SK-N-SH treated with all-trans-retinoic acid at 6 μM for 48 hours (cell line): ENCODE data around the gene MSLN.

Experiments used
- ATAC-seq: fragments of 200-7000 bp; cut with Tn5 transposase; 3 replicates; pipeline ENCODE4 v1.9.1; 2020; ENCODE audit warnings: mild to moderate bottlenecking, moderate library complexity
- ARNTL ChIP-seq: fragments of 450-650 bp; formaldehyde crosslinking; IDR thresholded peaks from 2 replicates; pipeline ENCODE4 v1.5.0; 2020; ENCODE audit warnings: low read depth, mild to moderate bottlenecking, moderate library complexity, borderline replicate concordance
- BACH2 ChIP-seq: fragments of 250-450 bp; sonication (Bioruptor Pico); IDR thresholded peaks from 2 replicates; pipeline ENCODE4 v1.9.0; 2021; ENCODE audit warnings: mild to moderate bottlenecking, borderline replicate concordance
- CSDC2 ChIP-seq: fragments of 250-450 bp; sonication (Bioruptor Pico); IDR thresholded peaks from 2 replicates; pipeline ENCODE4 v1.5.0; 2020; ENCODE audit warnings: mild to moderate bottlenecking, moderate library complexity
- GLIS3 ChIP-seq: fragments of 250-450 bp; sonication (Bioruptor Pico); IDR thresholded peaks from 2 replicates; pipeline ENCODE4 v1.5.0; 2020; ENCODE audit warnings: mild to moderate bottlenecking, moderate library complexity
- OSR1 ChIP-seq: fragments of 250-450 bp; sonication (Bioruptor Pico); IDR thresholded peaks from 2 replicates; pipeline ENCODE4 v1.8.0; 2022; ENCODE audit warnings: moderate library complexity, mild to moderate bottlenecking, inconsistent platforms
- PPARA ChIP-seq: fragments of 250-450 bp; sonication (Bioruptor Pico); IDR thresholded peaks from 2 replicates; pipeline ENCODE4 v1.5.0; 2020; ENCODE audit warnings: mild to moderate bottlenecking, borderline replicate concordance
- RARB ChIP-seq: fragments of 250-450 bp; sonication (Bioruptor Pico); IDR thresholded peaks from 2 replicates; pipeline ENCODE4 v1.8.0; 2021; ENCODE audit warnings: mild to moderate bottlenecking, moderate library complexity
- SNAI2 ChIP-seq: fragments of 250-450 bp; sonication (Bioruptor Pico); IDR thresholded peaks from 2 replicates; pipeline ENCODE4 v1.5.0; 2020; ENCODE audit warnings: mild to moderate bottlenecking, moderate library complexity
- TCF4 ChIP-seq: fragments of 250-450 bp; sonication (Bioruptor Pico); IDR thresholded peaks from 2 replicates; pipeline ENCODE4 v1.8.0; 2021; ENCODE audit warnings: mild to moderate bottlenecking, moderate library complexity, borderline replicate concordance
- TOX ChIP-seq: fragments of 250-450 bp; sonication (Bioruptor Pico); IDR thresholded peaks from 2 replicates; pipeline ENCODE4 v1.8.0; 2021; ENCODE audit warnings: mild to moderate bottlenecking, moderate library complexity, borderline replicate concordance
- ZC3H10 ChIP-seq: fragments of 250-450 bp; sonication (Bioruptor Pico); IDR thresholded peaks from 2 replicates; pipeline ENCODE4 v1.5.1; 2021; ENCODE audit warnings: mild to moderate bottlenecking, moderate library complexity
- ZFP3 ChIP-seq: fragments of 250-450 bp; sonication (Bioruptor Pico); IDR thresholded peaks from 2 replicates; pipeline ENCODE4 v1.5.0; 2020; ENCODE audit warnings: mild to moderate bottlenecking, moderate library complexity
- ZFP30 ChIP-seq: fragments of 450-650 bp; formaldehyde crosslinking; IDR thresholded peaks from 2 replicates; pipeline ENCODE4 v1.5.0; 2022; ENCODE audit warnings: mild to moderate bottlenecking, moderate library complexity
- ZNF565 ChIP-seq: fragments of 450-650 bp; formaldehyde crosslinking; conservative IDR thresholded peaks from 2 replicates; pipeline ENCODE4 v1.5.0; 2020; ENCODE audit warnings: low read depth, mild to moderate bottlenecking, moderate library complexity
- ZNF70 ChIP-seq: fragments of 450-650 bp; formaldehyde crosslinking; IDR thresholded peaks from 2 replicates; pipeline ENCODE4 v1.5.0; 2020; ENCODE audit warnings: mild to moderate bottlenecking, moderate library complexity
- ZNF8 ChIP-seq: fragments of 450-650 bp; formaldehyde crosslinking; IDR thresholded peaks from 2 replicates; pipeline ENCODE4 v1.5.0; 2020; ENCODE audit warnings: mild to moderate bottlenecking, moderate library complexity
- TF ChIP-seq, protein P1 (sequence below): fragments of 250-450 bp; sonication (Bioruptor Pico); IDR thresholded peaks from 2 replicates; pipeline ENCODE4 v1.5.1; 2020; ENCODE audit warnings: low read depth, mild to moderate bottlenecking, moderate library complexity
- TF ChIP-seq, protein P2 (sequence below): fragments of 250-450 bp; sonication (Bioruptor Pico); IDR thresholded peaks from 2 replicates; pipeline ENCODE4 v1.5.1; 2021; ENCODE audit warnings: mild to moderate bottlenecking, moderate library complexity
- TF ChIP-seq, protein P3 (sequence below): fragments of 250-450 bp; sonication (Bioruptor Pico); IDR thresholded peaks from 2 replicates; pipeline ENCODE4 v1.5.0; 2020; ENCODE audit warnings: mild to moderate bottlenecking, moderate library complexity
- TF ChIP-seq, protein P4 (sequence below): fragments of 250-450 bp; sonication (Bioruptor Pico); IDR thresholded peaks from 2 replicates; pipeline ENCODE4 v1.8.0; 2021; ENCODE audit warnings: low read depth, mild to moderate bottlenecking, moderate library complexity, borderline replicate concordance
- TF ChIP-seq, protein P5 (sequence below): fragments of 250-450 bp; sonication (Bioruptor Pico); IDR thresholded peaks from 2 replicates; pipeline ENCODE4 v1.8.0; 2020; ENCODE audit warnings: mild to moderate bottlenecking, moderate library complexity, borderline replicate concordance

MSLN gene

DNA sequence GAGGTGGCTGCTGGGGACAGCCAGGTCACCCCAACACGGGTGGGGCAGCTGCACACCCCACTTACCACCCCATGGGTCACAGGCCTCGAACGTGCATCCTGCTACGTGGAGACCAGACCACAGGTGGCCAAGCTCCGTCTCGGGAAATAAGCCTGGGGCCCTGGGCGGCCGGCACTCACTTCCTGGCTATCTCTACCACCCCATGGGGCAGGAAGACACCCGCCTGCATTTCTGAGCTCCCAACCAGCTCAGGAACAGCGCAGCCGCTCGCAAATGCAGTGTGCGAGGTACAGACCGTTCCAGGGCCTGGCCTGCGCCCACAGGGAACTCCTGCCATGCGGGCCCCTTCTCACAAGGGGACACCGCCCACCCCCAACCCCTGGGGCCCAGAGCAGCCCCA lies 44.9 kb downstream of the MSLN start:
- no peak for ATAC-seq
- no peak for TF ChIP-seq CSDC2 (CRISPR knock-in tag)
- TF ChIP-seq, protein P1, sequence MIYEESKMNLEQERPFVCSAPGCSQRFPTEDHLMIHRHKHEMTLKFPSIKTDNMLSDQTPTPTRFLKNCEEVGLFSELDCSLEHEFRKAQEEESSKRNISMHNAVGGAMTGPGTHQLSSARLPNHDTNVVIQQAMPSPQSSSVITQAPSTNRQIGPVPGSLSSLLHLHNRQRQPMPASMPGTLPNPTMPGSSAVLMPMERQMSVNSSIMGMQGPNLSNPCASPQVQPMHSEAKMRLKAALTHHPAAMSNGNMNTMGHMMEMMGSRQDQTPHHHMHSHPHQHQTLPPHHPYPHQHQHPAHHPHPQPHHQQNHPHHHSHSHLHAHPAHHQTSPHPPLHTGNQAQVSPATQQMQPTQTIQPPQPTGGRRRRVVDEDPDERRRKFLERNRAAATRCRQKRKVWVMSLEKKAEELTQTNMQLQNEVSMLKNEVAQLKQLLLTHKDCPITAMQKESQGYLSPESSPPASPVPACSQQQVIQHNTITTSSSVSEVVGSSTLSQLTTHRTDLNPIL (CRISPR knock-in tag) = no peak
- no peak for TF ChIP-seq PPARA (CRISPR knock-in tag)
- TF ChIP-seq, protein P2, sequence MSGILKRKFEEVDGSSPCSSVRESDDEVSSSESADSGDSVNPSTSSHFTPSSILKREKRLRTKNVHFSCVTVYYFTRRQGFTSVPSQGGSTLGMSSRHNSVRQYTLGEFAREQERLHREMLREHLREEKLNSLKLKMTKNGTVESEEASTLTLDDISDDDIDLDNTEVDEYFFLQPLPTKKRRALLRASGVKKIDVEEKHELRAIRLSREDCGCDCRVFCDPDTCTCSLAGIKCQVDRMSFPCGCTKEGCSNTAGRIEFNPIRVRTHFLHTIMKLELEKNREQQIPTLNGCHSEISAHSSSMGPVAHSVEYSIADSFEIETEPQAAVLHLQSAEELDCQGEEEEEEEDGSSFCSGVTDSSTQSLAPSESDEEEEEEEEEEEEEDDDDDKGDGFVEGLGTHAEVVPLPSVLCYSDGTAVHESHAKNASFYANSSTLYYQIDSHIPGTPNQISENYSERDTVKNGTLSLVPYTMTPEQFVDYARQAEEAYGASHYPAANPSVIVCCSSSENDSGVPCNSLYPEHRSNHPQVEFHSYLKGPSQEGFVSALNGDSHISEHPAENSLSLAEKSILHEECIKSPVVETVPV (CRISPR knock-in tag) = no peak
- TF ChIP-seq BACH2 (CRISPR knock-in tag) = no peak
- no peak for TF ChIP-seq ZFP30 (CRISPR knock-in tag)
- TF ChIP-seq GLIS3 (CRISPR knock-in tag) = no peak
- no peak for TF ChIP-seq ZNF70 (CRISPR knock-in tag)
- TF ChIP-seq TOX (CRISPR knock-in tag) = no peak
- TF ChIP-seq, protein P3, sequence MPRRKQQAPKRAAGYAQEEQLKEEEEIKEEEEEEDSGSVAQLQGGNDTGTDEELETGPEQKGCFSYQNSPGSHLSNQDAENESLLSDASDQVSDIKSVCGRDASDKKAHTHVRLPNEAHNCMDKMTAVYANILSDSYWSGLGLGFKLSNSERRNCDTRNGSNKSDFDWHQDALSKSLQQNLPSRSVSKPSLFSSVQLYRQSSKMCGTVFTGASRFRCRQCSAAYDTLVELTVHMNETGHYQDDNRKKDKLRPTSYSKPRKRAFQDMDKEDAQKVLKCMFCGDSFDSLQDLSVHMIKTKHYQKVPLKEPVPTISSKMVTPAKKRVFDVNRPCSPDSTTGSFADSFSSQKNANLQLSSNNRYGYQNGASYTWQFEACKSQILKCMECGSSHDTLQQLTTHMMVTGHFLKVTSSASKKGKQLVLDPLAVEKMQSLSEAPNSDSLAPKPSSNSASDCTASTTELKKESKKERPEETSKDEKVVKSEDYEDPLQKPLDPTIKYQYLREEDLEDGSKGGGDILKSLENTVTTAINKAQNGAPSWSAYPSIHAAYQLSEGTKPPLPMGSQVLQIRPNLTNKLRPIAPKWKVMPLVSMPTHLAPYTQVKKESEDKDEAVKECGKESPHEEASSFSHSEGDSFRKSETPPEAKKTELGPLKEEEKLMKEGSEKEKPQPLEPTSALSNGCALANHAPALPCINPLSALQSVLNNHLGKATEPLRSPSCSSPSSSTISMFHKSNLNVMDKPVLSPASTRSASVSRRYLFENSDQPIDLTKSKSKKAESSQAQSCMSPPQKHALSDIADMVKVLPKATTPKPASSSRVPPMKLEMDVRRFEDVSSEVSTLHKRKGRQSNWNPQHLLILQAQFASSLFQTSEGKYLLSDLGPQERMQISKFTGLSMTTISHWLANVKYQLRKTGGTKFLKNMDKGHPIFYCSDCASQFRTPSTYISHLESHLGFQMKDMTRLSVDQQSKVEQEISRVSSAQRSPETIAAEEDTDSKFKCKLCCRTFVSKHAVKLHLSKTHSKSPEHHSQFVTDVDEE (CRISPR knock-in tag) = no peak
- TF ChIP-seq, protein P4, sequence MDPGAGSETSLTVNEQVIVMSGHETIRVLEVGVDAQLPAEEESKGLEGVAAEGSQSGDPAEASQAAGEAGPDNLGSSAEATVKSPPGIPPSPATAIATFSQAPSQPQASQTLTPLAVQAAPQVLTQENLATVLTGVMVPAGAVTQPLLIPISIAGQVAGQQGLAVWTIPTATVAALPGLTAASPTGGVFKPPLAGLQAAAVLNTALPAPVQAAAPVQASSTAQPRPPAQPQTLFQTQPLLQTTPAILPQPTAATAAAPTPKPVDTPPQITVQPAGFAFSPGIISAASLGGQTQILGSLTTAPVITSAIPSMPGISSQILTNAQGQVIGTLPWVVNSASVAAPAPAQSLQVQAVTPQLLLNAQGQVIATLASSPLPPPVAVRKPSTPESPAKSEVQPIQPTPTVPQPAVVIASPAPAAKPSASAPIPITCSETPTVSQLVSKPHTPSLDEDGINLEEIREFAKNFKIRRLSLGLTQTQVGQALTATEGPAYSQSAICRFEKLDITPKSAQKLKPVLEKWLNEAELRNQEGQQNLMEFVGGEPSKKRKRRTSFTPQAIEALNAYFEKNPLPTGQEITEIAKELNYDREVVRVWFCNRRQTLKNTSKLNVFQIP = no peak
- TF ChIP-seq RARB (CRISPR knock-in tag) = no peak
- TF ChIP-seq ARNTL (CRISPR knock-in tag) = no peak
- no peak for TF ChIP-seq TCF4 (CRISPR knock-in tag)
- TF ChIP-seq ZFP3 = no peak
- TF ChIP-seq SNAI2 (CRISPR knock-in tag) = no peak
- TF ChIP-seq ZC3H10 (CRISPR knock-in tag) = no peak

DNA sequence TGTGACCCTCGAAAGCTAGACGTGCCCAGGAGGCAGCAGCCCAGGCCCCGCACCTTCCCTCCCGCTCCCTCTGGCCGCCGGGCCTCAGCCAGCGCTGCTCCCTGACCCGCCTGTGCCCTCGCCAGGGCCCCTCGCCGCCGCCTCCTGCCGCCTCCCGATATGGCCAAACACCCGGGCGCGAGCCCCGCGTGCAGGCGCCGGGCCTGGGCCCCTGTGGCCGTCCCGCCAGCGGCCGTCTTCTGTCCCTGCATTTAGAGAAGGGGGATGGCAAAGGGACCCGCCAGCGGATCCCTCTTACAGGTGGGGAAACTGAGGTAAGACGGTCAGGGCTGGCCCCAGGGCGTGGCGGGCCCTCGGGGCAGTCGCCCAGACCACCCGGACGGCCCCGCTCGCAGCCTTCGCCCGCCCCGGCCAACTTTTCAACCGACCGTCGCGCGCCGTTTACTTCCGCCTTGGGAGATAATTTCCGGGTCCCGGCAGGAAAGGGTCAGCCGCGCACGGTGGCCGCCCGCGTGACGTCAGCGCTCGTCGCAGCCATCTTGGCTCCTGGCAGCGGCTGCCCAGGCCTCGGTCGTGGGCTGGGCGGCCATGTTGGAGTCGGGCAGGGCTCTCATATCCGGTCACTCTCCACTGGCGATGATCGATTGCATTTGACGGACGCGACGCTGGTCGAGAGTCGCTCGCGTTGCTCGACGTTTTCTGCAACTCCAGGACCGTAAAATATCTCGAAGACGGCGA lies 47.0 kb downstream of the MSLN start:
- TF ChIP-seq ZNF8 (CRISPR knock-in tag) (no peak), TOX (CRISPR knock-in tag) (no peak; the same call in 1 of the 2 replicates), ZNF565 (CRISPR knock-in tag) (no peak), TCF4 (CRISPR knock-in tag) (no peak), SNAI2 (CRISPR knock-in tag) (no peak)
- TF ChIP-seq, protein P3 (CRISPR knock-in tag) = peak; percentile 73
- ATAC-seq = peak; percentile 97

DNA sequence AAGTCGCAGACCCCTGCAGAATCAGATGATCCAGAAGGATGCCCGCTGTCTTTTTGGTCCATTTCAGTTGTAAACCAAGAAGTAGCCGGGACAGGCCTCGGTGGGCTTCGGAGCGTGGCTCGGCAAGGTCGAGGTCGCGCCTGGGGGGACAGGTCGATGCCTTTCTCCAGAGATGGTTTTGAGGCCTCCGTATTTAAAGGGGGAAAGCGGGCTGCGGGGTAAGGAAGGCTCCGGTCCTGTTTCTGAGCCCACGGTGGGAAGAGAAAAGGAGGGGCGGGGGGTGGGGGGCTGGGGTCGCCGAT lies 47.5 kb downstream of the MSLN start:
- ATAC-seq = no peak
- TF ChIP-seq, protein P2 (CRISPR knock-in tag) = no peak
- TF ChIP-seq CSDC2 (CRISPR knock-in tag) = no peak
- TF ChIP-seq OSR1 (CRISPR knock-in tag) = no peak
- no peak for TF ChIP-seq GLIS3 (CRISPR knock-in tag)
- no peak for TF ChIP-seq ZNF70 (CRISPR knock-in tag)
- TF ChIP-seq, protein P5, sequence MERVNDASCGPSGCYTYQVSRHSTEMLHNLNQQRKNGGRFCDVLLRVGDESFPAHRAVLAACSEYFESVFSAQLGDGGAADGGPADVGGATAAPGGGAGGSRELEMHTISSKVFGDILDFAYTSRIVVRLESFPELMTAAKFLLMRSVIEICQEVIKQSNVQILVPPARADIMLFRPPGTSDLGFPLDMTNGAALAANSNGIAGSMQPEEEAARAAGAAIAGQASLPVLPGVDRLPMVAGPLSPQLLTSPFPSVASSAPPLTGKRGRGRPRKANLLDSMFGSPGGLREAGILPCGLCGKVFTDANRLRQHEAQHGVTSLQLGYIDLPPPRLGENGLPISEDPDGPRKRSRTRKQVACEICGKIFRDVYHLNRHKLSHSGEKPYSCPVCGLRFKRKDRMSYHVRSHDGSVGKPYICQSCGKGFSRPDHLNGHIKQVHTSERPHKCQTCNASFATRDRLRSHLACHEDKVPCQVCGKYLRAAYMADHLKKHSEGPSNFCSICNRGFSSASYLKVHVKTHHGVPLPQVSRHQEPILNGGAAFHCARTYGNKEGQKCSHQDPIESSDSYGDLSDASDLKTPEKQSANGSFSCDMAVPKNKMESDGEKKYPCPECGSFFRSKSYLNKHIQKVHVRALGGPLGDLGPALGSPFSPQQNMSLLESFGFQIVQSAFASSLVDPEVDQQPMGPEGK (CRISPR knock-in tag) = no peak
- TF ChIP-seq ZFP30 (CRISPR knock-in tag) = no peak
- no peak for TF ChIP-seq ZC3H10 (CRISPR knock-in tag)
- TF ChIP-seq, protein P1 (CRISPR knock-in tag) = no peak
- TF ChIP-seq RARB (CRISPR knock-in tag) = no peak
- TF ChIP-seq ARNTL (CRISPR knock-in tag) = no peak
- no peak for TF ChIP-seq BACH2 (CRISPR knock-in tag)
- no peak for TF ChIP-seq PPARA (CRISPR knock-in tag)
